ENCODE measurements around the gene ANXA8. TPM values are rescaled to one million over a fixed set of nuclear protein-coding genes. Genes with fewer than 3 reads are reported as not detected.

The ANXA8 gene
- polyA plus RNA-seq, 3 donors: 0.52 to 2.9 (median 0.97) TPM

- Mint-ChIP-seq H3K27me3 (ENCODE audit: low read depth in 3 of 3) (peaks cover 0 to 7% (median 3%) of the 10 kb centered on the region in 3 donors), H3K4me1 (no peaks in the 10 kb centered on the region), H3K4me3 (no peak overlapping the region), H3K36me3 (no peaks in the 10 kb centered on the region), H3K9me3 (peaks cover 4 to 21% (median 14%) of the 10 kb centered on the region in 7 donors), H3K27ac (no peak overlapping the region)
- intact Hi-C loops (cut with micrococcal nuclease): no loop called here
- H3K27me3 ChIP-seq (ENCODE audit: control insufficient read depth in 2 of 2, insufficient read depth in 2 of 2, low read length in 2 of 2): no peaks in the 10 kb centered on the region
- no peaks in the 10 kb centered on the region for H3K79me2 ChIP-seq (ENCODE audit: insufficient read depth, low read length)
- no peak overlapping the region for H2AFZ ChIP-seq (ENCODE audit: insufficient read depth, low read depth, low read length, poor library complexity, severe bottlenecking)
- DNase-seq: no peak
- H3K9ac ChIP-seq (ENCODE audit: insufficient read depth, low read length, poor library complexity, severe bottlenecking): no peak overlapping the region
- no peaks in the 10 kb centered on the region for H4K20me1 ChIP-seq (ENCODE audit: insufficient read depth, low read length)
- H3K27ac ChIP-seq (ENCODE audit: low read depth in 1 of 2, low read length in 2 of 2): no peak overlapping the region
- no peaks in the 10 kb centered on the region for H3K4me1 ChIP-seq (ENCODE audit: control insufficient read depth in 1 of 2, insufficient read depth in 2 of 2, low read length in 2 of 2)
- H3K36me3 ChIP-seq (replicated peaks in 1 of 2; ENCODE audit: control insufficient read depth in 1 of 2, insufficient read depth in 2 of 2, low read length in 2 of 2): no peaks in the 10 kb centered on the region
- H3K9me3 ChIP-seq (replicated peaks in 1 of 2; ENCODE audit: control insufficient read depth in 1 of 2, insufficient read depth in 1 of 2, low read length in 2 of 2): peaks cover 12 to 20% of the 10 kb centered on the region in 2 donors
- WGBS (ENCODE audit: insufficient coverage): 89% methylated on average over 5 of the region's 5 CpGs
- H3K4me3 ChIP-seq (replicated peaks in 1 of 3; ENCODE audit: low read depth in 2 of 3, low read length in 3 of 3): no peak overlapping the region
- no peak overlapping the region for H3K4me2 ChIP-seq (replicated peaks; ENCODE audit: extremely low read depth, low read length, poor library complexity, severe bottlenecking)
- no peak for TF ChIP-seq CTCF (IDR thresholded peaks at IDR 0.05)
These were observed 41.6 kb downstream of the ANXA8 start for GRCh38 chr10:47442351-47442750.

DNA sequence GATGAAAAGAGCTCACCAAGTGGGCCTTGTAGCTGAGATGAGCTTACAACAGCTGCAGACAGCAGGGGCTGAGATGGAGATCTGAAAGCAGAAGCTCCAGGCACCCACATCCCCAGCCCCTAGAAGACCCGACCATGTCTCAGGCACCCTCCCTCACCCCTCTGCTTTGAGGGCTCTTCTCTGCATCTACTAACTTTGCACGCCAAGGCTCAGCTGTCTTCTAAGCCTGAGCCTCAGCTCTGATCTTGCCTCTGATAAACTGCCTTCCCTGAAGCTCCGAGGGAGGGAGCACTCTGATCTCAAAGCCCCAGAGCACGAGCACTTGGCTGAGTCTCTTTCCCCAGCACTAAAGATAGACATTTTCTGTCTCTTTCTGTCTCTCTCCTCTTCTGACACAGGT is 42.0 kb downstream of the ANXA8 start:
- peaks cover 8 to 20% of the 10 kb centered on the region in 2 donors for H3K9me3 ChIP-seq (replicated peaks in 1 of 2; ENCODE audit: control insufficient read depth in 1 of 2, insufficient read depth in 1 of 2, low read length in 2 of 2)
- DNase-seq: no peak
- H3K36me3 Mint-ChIP-seq: no peaks in the 10 kb centered on the region
- TF ChIP-seq CTCF (IDR thresholded peaks at IDR 0.05): no peak
- H3K4me1 ChIP-seq (ENCODE audit: control insufficient read depth in 1 of 2, insufficient read depth in 2 of 2, low read length in 2 of 2): no peaks in the 10 kb centered on the region
- H3K4me1 Mint-ChIP-seq: no peaks in the 10 kb centered on the region
- no peak overlapping the region for H2AFZ ChIP-seq (ENCODE audit: insufficient read depth, low read depth, low read length, poor library complexity, severe bottlenecking)
- no peak overlapping the region for H3K9ac ChIP-seq (ENCODE audit: insufficient read depth, low read length, poor library complexity, severe bottlenecking)
- no peak overlapping the region for H3K27ac ChIP-seq (ENCODE audit: low read depth in 1 of 2, low read length in 2 of 2)
- H3K4me2 ChIP-seq (replicated peaks; ENCODE audit: extremely low read depth, low read length, poor library complexity, severe bottlenecking): no peak overlapping the region
- no peaks in the 10 kb centered on the region for H3K36me3 ChIP-seq (replicated peaks in 1 of 2; ENCODE audit: control insufficient read depth in 1 of 2, insufficient read depth in 2 of 2, low read length in 2 of 2)
- H3K4me3 ChIP-seq (replicated peaks in 1 of 3; ENCODE audit: low read depth in 2 of 3, low read length in 3 of 3): no peak overlapping the region
- H3K4me3 Mint-ChIP-seq: no peak overlapping the region
- H4K20me1 ChIP-seq (ENCODE audit: insufficient read depth, low read length): no peaks in the 10 kb centered on the region
- no peaks in the 10 kb centered on the region for H3K79me2 ChIP-seq (ENCODE audit: insufficient read depth, low read length)
- WGBS (ENCODE audit: insufficient coverage): 72% methylated on average over 4 of the region's 4 CpGs
- intact Hi-C loops (cut with micrococcal nuclease): no loop called here
- no peaks in the 10 kb centered on the region for H3K27me3 ChIP-seq (ENCODE audit: control insufficient read depth in 2 of 2, insufficient read depth in 2 of 2, low read length in 2 of 2)
- H3K27me3 Mint-ChIP-seq (ENCODE audit: low read depth in 3 of 3): peaks cover 0 to 7% (median 3%) of the 10 kb centered on the region in 3 donors
- no peak overlapping the region for H3K27ac Mint-ChIP-seq
- peaks cover 4 to 21% (median 14%) of the 10 kb centered on the region in 7 donors for H3K9me3 Mint-ChIP-seq
